Hematopoietic multipotent progenitor cell treated with erythropoietin and hydrocortisone succinate and interleukin-3 and kit ligand, for 15 days (in vitro differentiated cells): Measurements from ENCODE around the gene SSTR3.

Source experiments
- DNase-seq: peaks from one replicate; pipeline ENCODE4 v3.0.0-alpha.2; 2015; ENCODE audit warnings: low spot score

Gene SSTR3

DNA sequence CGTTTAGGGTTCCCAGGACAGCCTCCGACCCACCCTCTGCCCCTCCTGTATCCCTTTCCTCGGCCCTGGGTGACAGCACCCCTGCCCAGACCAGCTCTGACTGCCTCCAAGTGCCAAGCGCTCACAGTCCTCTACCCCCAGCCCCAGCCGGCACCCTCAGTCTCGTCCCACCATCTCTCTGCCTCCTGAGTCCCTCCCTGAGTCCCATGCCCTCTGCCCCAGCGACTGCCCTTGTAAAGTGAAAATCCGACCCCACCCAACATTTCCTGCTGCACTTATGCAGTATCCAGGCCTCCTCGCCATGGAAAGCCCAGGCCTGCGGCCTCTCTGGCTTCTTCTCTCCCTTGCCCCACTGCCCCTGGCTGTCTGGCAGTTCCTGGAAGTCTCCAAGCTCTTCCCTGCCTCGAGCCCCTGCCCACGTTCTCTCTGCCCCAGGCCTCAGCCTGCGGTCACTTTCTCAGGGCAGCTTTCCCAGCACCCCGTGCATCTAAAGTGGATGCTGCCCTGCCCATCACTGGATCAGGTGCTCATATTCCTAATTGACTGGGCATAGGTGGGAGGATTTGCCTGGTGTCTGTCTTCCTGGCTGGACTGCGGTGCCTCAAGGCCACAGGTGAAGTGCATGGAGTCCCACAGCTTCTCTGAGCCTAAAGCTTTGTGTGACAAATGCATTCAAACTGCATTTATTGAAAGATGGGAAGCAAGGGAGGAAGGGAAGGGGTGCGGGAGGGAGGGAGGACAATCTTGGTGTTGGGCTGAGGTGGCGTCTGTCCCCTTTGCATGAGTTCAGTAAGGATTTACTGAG, 44.9 kb downstream of the SSTR3 start:
- DNase-seq = no peak

DNA sequence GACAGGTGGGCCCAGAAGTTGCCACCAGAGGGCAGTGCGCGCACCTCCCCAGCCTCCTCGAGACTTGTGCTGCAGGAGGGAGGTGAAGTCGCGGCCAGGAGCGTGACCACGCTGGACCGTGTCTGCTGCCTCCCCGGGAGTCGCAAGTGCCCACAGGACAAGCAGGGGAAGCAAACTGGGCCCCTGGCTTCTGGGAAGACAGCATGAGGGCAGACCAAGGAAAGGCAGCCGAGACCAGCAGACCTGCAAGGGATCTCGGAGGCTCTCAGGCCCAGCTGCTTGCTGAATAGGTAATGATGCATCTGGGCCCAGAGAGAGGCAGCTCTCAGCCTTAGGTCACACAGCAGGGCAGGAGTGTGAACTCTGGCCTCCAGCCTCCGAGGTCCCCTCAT, 45.6 kb downstream of the SSTR3 start:
- peak; percentile 71 for DNase-seq

DNA sequence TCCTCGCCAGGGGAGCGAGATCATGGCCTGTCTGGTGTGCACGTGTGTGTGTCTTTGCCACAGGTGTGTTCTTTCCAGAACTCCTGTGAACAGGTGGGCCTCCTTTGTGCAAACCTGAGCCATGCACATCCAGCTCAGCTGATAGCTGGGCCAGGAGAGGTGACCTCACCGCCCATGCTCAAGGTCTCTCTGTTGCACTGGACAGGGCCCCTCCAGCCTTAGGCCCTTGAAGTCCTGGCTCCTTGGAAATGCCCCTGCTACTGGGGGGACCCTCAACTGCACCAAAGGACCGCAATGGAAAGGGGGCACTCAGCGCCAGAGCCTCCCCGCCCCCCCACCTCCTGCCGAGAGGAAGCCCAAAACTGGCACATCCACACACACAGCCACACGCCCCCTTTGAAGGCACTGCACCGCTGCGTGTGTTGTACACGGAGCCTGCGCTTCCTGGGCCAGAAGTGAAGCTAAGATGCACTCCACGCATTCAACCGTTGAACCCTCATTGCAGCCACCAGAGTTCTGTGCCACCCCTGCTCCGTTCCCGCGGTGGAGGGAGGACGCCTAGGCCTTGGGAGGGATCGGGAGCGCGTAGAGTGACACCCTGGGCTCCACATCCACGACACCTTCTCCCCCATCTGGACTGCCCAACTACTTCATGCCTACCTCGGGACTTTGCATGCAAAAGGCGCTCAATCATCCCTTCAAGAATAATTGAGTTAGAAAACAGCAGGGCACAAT, 46.2 kb downstream of the SSTR3 start:
- DNase-seq = no peak

DNA sequence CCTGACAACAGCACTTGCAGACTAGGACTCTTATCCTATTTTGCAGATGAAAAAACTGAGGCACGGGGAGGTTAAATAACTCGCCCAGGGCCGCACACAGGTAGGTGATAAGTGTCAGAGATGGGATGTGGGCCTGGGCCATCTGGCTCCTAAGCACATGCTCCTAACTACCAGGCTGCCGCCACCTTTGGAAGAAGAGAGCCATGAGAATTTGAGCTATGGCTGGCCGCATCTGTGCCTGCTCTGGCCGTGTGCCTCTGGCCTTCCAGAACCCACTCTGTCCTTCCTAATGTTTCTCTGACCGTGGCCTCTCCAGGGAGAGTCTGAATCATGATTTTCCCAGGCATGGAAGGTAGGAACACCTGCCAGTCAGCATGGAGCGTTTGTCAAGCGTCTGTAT, 47.2 kb downstream of the SSTR3 start:
- no peak for DNase-seq

DNA sequence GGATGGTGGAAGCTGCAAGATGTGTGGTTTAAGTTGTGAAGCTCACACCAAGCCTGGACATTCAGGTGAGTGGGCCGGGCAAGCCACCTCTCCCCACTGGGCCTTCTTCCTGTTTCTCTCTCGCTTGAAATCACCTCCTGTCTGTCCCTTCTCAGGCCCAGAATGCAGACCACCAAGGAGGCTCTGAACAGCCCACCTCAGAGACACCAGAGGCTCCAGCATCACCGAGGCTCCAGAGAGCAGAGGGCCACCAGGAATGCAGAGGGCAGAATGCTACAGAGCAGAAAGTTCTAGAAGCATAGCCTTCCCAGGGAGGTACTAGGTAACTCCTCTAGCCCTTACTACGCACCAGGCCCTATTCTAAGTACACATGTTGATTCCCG, 47.8 kb downstream of the SSTR3 start:
- no peak for DNase-seq

DNA sequence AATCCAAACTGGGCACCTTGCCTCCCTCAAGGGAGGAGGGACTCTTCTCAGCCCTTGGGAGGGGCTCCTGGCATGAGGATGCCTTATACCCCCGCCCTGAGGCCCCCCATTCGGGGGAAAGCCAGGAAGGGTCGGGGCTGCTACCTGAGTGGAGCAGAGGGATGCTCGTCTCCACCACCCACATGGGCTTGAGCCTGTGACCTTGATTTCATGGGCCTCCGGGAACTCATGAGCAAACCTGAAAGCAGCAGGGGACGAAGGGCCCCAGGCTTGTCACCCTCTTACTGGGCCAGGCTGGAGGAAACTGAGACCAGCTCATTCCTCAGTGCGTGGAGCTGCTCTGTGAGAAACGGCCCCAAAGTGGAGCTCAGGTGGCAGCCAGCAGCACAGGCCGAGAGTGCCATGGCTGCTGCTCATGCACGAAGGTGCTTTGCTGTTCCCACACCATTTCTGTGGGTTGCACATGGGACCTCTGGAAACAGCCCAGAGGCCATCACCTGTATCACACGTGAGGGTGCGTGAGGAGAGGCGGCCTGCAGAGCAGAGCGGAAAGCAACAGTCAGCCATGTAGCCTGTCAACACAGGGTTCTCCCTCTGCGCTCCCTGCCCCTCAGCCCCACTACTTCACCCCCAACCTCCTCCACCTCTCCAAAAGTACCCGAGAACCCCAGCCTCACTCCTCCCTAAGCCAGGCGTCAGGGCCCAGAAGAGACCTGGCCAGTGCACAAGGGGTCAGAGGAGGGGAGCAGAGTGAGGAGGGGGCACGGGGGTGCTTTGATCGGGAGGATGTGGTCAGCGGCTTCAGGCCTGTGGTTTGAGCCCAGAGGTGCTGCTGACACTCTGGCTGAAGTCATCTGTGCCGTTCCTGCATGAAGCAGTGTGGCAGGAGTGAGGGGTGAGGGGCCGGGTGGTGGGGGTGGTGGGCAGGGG, 48.4 kb downstream of the SSTR3 start:
- DNase-seq = no peak

DNA sequence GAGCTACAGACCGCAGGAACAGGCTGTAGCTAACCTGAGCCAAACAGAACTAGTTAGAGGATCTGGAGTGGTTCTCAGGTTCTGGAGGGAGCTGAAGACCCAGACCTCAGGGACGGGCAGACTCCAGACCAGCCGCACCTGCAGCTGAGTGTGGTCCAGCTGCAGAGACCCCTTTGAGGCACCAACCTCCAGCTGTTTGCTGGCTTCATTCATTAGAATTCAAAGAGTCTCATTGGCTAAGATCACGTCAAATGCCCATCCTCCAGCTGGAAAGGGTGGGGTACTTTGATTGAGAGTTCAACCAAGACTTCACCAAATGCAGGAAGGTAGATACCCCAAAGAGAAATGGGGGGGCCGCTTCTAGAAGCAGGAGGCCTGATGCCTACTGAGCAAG, 49.2 kb downstream of the SSTR3 start:
- no peak for DNase-seq

DNA sequence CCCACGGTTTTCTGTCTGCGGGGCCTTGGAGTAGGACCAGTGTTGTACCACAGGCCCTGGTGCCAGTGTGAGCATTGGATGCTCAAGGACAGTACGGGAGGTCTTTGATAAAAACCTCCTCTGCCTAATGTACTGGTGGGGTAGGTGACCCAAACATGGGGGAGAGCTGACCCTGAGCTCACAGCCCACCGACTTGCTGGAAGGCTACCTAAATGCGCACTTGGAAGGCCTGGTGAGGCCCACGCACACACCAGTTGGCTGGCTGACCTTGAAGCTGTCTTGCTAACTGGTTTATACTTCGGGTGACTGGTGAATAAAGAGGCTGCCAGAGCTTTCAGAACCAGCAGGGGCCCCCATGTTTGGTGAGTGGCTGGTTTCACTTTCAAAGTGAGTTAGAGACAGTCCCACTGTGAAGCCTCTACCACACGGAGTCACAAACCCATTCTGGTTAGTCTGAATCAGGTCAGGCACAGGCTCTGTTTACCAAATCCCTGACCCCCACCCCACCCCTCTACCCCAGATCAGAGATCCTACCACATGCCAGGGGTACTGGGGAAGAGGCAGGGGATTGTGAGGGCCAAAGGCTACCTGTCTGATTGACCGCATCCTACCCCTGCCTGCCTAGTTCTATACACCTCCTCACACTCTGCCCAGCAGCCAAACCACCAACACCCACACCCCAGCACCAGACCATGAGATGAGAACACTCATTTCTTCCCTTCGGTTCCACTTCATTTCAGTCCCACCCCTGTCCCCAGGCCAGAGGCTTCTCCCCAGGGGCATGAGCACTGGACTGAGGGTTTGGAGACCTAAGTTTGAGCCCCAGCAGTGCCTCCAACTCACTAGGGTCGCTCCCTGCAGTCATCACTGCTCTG, 49.8 kb downstream of the SSTR3 start:
- DNase-seq = no peak

DNA sequence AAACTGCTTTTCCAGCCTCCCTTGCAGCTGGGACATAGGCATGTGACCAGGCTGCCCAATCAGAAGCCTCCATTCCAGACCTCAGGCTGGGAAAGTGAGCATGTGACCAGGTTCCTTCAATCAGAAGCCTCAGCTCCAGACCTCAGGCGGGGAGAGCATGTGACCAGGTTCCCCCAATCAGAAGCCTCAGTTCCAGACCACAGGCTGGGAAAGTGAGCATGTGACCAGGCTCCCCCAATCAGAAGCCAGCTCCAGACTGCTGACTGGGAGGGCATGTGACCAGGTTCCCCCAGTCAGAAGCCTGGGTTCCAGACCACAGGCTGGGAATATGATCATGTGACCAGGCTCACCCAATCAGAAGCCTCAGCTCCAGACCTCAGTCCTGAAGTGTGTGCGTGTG, 50.8 kb downstream of the SSTR3 start:
- peak; percentile 10 for DNase-seq

DNA sequence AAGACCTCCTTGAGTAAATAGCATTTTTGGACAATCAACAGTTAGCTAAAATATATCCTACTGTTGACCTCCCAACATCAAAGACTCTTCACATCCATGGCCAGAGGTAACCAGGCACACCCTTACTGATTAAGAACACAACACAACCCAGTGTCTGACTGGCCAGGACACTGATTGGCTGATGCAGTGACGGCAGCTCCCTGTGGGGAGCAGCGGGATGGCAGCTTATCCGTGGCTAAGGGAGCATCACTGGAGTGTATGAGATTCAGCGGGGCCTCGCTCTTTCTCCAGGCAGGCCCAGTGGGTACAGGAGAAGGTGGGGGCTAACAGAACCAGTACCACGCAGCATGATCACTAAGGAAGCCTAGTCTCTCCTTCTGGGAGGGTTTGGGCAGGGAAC, 52.2 kb downstream of the SSTR3 start:
- no peak for DNase-seq

DNA sequence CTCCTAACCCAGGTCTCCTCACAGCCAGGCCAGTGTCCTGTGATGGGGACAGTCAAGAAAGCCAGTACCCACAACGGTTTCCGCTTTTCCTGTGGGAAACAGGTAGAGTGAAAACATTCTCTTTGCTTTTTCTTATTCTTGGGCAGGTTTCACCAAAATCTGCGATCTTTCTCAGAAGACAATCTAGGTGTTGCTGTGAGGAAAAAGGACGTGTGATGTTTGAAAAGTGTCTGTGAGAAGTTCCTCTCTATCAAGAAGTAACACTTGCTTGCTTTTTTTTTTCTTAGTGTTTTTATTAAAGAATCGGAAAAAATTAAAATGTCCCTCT, 53.4 kb downstream of the SSTR3 start:
- DNase-seq = no peak

DNA sequence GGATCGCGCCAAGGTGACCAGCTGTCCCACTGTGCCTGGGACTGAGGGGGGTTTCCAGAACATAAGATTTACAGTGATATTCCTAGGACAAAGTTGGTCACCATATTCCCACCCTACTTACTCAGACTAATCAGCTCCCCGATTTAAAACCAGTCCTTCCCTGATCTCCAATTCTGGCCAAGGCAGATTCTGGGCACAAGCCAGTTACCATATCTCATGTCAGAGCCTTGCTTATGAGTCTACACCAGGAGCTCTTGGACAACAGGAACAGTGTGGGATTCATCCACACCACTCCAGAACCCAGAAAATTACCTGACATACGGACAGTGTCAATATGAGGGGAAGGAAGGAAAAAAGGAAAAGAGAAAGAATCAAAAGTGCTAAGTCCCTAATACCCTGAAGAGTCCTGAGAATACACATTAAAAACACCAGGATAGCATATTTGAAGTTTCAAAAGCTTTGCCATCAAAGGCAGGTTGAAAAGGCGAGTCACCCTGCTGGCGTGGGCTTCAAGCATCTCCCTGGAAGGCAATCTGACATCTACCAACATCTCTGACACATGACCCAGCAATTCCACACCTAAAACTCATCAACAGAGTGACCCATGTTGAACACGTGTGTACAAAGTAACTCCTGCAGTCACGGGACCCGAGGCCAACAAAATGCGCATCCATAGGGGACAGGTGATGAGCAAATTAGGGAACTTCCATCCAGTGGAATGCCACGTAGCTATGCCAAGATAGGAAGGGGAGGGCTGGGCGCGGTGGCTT, 54.6 kb downstream of the SSTR3 start:
- no peak for DNase-seq

DNA sequence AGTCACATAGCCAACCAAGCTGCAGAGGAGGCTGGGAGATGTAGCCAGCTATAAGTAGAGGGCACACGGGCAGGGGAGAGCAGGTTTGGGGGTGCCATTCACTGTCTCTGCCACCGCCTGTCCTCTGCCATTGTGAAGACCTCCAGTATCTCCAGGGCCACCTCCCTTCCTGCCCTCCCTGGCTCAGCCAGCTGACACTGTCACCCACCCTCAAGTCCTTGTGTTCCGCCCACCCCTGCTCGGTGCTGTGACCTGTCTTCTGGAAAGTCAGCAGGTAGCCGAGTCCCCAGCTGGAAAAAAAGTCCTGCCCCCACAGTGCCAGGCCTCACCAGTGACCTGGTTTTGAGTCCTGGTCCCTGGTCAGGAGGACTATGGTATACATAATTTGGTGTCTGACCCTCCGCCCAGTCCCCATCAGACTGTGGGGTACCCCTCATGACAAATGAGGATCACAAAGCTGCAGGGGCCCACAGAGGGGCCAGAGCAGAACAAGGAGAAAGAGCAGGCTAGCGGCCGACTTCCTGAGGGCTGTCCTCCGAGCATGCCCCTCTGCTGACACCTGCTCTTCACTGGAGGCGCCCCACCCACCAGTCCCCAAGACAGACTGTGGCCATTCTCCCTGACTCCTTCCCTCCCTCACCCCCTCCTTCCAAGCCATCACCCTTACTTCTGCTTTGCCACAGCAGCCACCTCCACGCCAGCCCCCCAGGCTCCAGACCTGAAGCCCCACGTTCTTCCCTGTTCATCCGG, 55.4 kb downstream of the SSTR3 start:
- DNase-seq = no peak

DNA sequence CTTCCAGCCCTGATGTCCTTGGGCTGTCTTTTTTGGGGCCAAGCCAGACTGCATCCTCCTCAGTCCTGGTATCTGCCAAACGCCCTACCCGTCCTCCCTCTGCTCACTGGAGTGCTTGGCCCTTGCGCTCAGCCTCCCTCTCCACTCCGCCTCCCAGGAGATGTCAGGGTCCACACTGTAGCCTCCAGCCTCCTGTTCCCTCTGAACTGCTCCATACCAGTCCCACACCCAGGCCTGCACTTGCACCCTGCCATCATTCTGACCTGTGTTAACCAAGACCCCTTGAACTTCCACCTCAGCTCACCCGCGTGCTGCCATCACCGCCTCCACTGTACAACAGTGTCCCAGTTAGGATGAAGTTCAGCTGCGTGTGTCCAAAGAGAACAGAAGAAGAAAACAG, 56.3 kb downstream of the SSTR3 start:
- DNase-seq = no peak

DNA sequence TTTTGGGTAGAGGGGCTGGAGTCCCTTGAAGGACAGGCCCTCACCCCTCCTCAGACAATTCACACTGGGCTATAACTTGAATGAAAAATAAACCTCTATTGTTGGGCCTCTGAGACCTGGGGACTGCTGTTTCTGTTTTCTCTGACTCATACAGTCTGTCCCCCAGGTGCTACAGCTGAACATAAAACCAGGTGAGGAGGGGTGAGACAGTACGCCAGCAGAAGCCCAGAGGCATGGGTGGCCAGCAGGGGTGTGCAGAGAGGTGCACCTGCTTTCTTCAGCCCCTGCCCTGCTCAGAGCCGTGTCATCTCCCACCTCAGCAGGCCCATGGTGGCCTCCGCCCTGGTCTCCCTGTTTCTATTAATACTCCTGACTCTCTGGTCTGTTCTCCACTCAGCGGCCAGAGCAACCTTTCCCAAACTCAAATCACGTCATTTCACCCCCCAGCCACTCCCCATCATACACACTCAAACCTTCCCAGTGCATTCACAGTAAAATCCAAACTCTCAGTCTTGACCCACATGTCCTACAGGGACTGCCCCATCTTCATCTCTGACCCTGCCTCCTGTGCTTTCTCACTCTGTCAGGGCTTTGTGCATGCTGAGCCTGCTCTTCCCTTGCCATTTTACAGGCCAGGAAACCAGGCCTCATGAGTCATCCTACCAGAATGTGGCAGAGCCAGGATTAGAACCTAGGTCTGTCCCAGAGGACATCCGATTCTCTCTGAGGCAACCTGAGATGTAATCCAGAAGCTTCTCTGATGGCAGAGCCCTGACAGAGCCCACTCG, 57.2 kb downstream of the SSTR3 start:
- no peak for DNase-seq
